ENCODE data around the gene GRK1. TPM values are rescaled to one million over a fixed set of nuclear protein-coding genes. Genes with fewer than 3 reads are reported as not detected.

Gene GRK1
- total and polyA plus RNA-seq, 2 of the 8 experiments (the other 6 are each of a cell fraction or from before 2014, with no cell fraction given): 0.12 TPM; not detected in 1

GRCh38 chr13:113656003-113656588, 10.9 kb upstream of the GRK1 start:
- no peak for FAIRE-seq
- POLR2A ChIA-PET (ENCODE audit: partially characterized antibody): interaction anchor here (1.8 kb wide), 1 partner anchor 10 kb away, joined by 4 read pairs; no protein-coding TSS in a partner anchor
- H2BK120ac ChIP-seq (replicated peaks; ENCODE audit: low read depth, low read length): no peak overlapping the region

More at GRCh38 chr13:113656003-113656588, 10.9 kb upstream of the GRK1 start:
- Histone ChIP-seq H3K14ac (ENCODE audit: insufficient read length) (no peak overlapping the region), H3K4ac (replicated peaks; ENCODE audit: insufficient read length, low read depth, low read length) (no peak overlapping the region), H4K20me1 (replicated peaks in 1 of 2; ENCODE audit: control insufficient read depth in 1 of 2, insufficient read depth in 2 of 2, low read length in 2 of 2) (no peaks in the 10 kb centered on the region), H3K27me3 (replicated peaks in 1 of 4; ENCODE audit: control insufficient read depth in 3 of 4, extremely low read depth in 1 of 4, insufficient read depth in 3 of 4, low read length in 3 of 4) (no peaks in the 10 kb centered on the region), H2AFZ (ENCODE audit: low read length) (no peak overlapping the region), H2BK20ac (ENCODE audit: low read length) (no peak overlapping the region), H3K4me3 (ENCODE audit: extremely low read depth in 1 of 4, insufficient read depth in 2 of 4, low read depth in 3 of 4, low read length in 4 of 4) (no peak overlapping the region), H2BK5ac (ENCODE audit: low read depth, low read length) (no peak overlapping the region; the same call in 1 of the 2 replicates), H2BK15ac (ENCODE audit: low read length) (no peak overlapping the region), H3K4me1 (replicated peaks in 1 of 4; ENCODE audit: control insufficient read depth in 3 of 4, insufficient read depth in 4 of 4, low read length in 3 of 4) (no peaks in the 10 kb centered on the region), H3K79me2 (ENCODE audit: control insufficient read depth in 1 of 2, insufficient read depth in 2 of 2, low read length in 2 of 2) (no peaks in the 10 kb centered on the region), H3K4me2 (ENCODE audit: insufficient read depth in 1 of 2, low read depth in 2 of 2, low read length in 2 of 2) (no peak overlapping the region), H3K18ac (ENCODE audit: extremely low read depth, low read length) (no peak overlapping the region), H3K27ac (ENCODE audit: low read depth, low read length) (no peak overlapping the region), H3K9ac (replicated peaks in 1 of 4; ENCODE audit: extremely low read depth in 1 of 4, low read depth in 3 of 4, low read length in 3 of 4) (no peak overlapping the region), H2AK5ac (ENCODE audit: low read depth, low read length) (no peak overlapping the region), H4K91ac (replicated peaks; ENCODE audit: insufficient read length, low read length) (no peak overlapping the region), H3K79me1 (ENCODE audit: low read depth, low read length) (no peaks in the 10 kb centered on the region), H4K5ac (ENCODE audit: insufficient read length, low read depth, low read length) (no peak overlapping the region), H3K23ac (ENCODE audit: insufficient read length) (no peak overlapping the region), H2BK12ac (ENCODE audit: low read depth, low read length) (no peak overlapping the region), H3K9me3 (ENCODE audit: insufficient read depth in 2 of 2, low read depth in 1 of 2, low read length in 1 of 2) (no peaks in the 10 kb centered on the region), H3K23me2 (ENCODE audit: low read depth, low read length) (no peaks in the 10 kb centered on the region), H4K8ac (ENCODE audit: extremely low read depth, insufficient read depth, low read length) (no peak overlapping the region; the same call in 1 of the 2 replicates), H3K56ac (replicated peaks; ENCODE audit: insufficient read length, low read depth, low read length) (no peak overlapping the region), H3K36me3 (ENCODE audit: control insufficient read depth in 2 of 4, insufficient read depth in 4 of 4, low read length in 3 of 4) (no peaks in the 10 kb centered on the region)
- CTCF ChIA-PET (ENCODE audit: partially characterized antibody): interaction anchor here (1.1 to 1.5 kb wide), 4 partner anchors 8 to 205 kb away, joined by 3 to 6 read pairs (median 3); no protein-coding TSS in a partner anchor
- TF ChIP-seq SAP30 (IDR thresholded peaks at IDR 0.05; ENCODE audit: insufficient read depth, insufficient replicate concordance, low read length) (no peak), ASH2L (IDR thresholded peaks at IDR 0.05; ENCODE audit: low read length) (no peak), HDAC2 (IDR thresholded peaks at IDR 0.05; ENCODE audit: borderline replicate concordance in 1 of 2, low read depth in 2 of 2, low read length in 2 of 2) (no peak)
- DNase-seq (ENCODE audit: low read depth in 1 of 2, low spot score in 2 of 2): no peak
- 89% methylated on average over 24 of the region's 25 CpGs; no CpG with 5 or more reads in 1 of the 2 experiments for WGBS, 2 experiments (ENCODE audit: extremely low coverage in 1 of 2, insufficient coverage in 1 of 2, insufficient read length in 1 of 2, insufficient replicate concordance in 2 of 2, low coverage in 1 of 2, low lambda C conversion rate in 2 of 2, missing lambda C conversion rate in 1 of 2)
